NCI-H460 (cell line): ENCODE measurements around the gene RNF112. TPM values are rescaled to one million over a fixed set of nuclear protein-coding genes. Genes with fewer than 3 reads are reported as not detected.

Experiments used
- small RNA-seq, 2 experiments: library from RNA; depleted of rRNA; stranded (forward); fragments of <200 nt; gene quantifications; one replicate each; pipeline ENCODE3, GENCODE V24; 2014
- total RNA-seq: library from RNA; depleted of rRNA; stranded (reverse); fragments of >200 nt; shearing (Covaris generic); gene quantifications from 2 replicates; pipeline ENCODE4 v1.2.3, GENCODE V29; 2014; rRNA removed

Gene RNF112
- total RNA-seq, 1 experiment from 2014 or later, result 0.20 TPM

Small RNA genes within 50 kb of the gene (small RNA-seq; reads per million reads assigned to genes)
- 0 reads per million in 2 experiments for gene RF00537

Other genes with a start within 250 kb of the RNF112 start
- 19.4 and 25.0 TPM in 2 replicates for gene EPN2, start 173.9 kb upstream of the RNF112 start, total RNA-seq
- 20.2 and 20.6 TPM in 2 replicates for gene B9D1, start 48.5 kb upstream of the RNF112 start, total RNA-seq
- 5.4 and 6.5 TPM in 2 replicates for gene MAPK7, start 32.7 kb upstream of the RNF112 start, total RNA-seq
- gene MFAP4, start 24.0 kb upstream of the RNF112 start, total RNA-seq, result not detected in 2 replicates
- gene SLC47A1, start 122.6 kb downstream of the RNF112 start, total RNA-seq, result 25.6 and 29.6 TPM in 2 replicates
- gene ALDH3A2, start 237.5 kb downstream of the RNF112 start, total RNA-seq, result 186 and 191 TPM in 2 replicates